ENCODE measurements around the gene IL10RA. TPM values are rescaled to one million over a fixed set of nuclear protein-coding genes. Genes with fewer than 3 reads are reported as not detected.

IL10RA gene
- polyA plus RNA-seq, 1 donor, result 8.6 TPM

- Histone ChIP-seq H3K4me1 (ENCODE audit: control insufficient read depth, insufficient read depth, low read length) (no peaks in the 10 kb centered on the region), H3K36me3 (ENCODE audit: control insufficient read depth, insufficient read depth, low read length) (no peaks in the 10 kb centered on the region), H3K4me3 (ENCODE audit: low read length) (no peak overlapping the region), H3K9me3 (ENCODE audit: control insufficient read depth, low read depth, low read length) (no peaks in the 10 kb centered on the region), H3K27me3 (ENCODE audit: control insufficient read depth, insufficient read depth, low read length) (no peaks in the 10 kb centered on the region), H3K27ac (ENCODE audit: low read length) (no peak overlapping the region)
- 93% methylated on average over 6 of the region's 10 CpGs for WGBS (ENCODE audit: insufficient coverage, low lambda C conversion rate)
- no peak for DNase-seq
Observed at GRCh38 chr11:117961896-117962295, 24.3 kb upstream of the IL10RA start.

GRCh38 chr11:117962826-117963225, 23.4 kb upstream of the IL10RA start:
- Histone ChIP-seq H3K27ac (ENCODE audit: low read length) (no peak overlapping the region), H3K9me3 (ENCODE audit: control insufficient read depth, low read depth, low read length) (no peaks in the 10 kb centered on the region), H3K36me3 (ENCODE audit: control insufficient read depth, insufficient read depth, low read length) (no peaks in the 10 kb centered on the region), H3K4me3 (ENCODE audit: low read length) (no peak overlapping the region), H3K4me1 (ENCODE audit: control insufficient read depth, insufficient read depth, low read length) (no peaks in the 10 kb centered on the region), H3K27me3 (ENCODE audit: control insufficient read depth, insufficient read depth, low read length) (no peaks in the 10 kb centered on the region)
- WGBS (ENCODE audit: insufficient coverage, low lambda C conversion rate), result 100% methylated on average over 2 of the region's 3 CpGs
- no peak for DNase-seq

- Histone ChIP-seq H3K36me3 (ENCODE audit: control insufficient read depth, insufficient read depth, low read length) (no peaks in the 10 kb centered on the region), H3K27ac (ENCODE audit: low read length) (no peak overlapping the region), H3K4me3 (ENCODE audit: low read length) (no peak overlapping the region), H3K27me3 (ENCODE audit: control insufficient read depth, insufficient read depth, low read length) (no peaks in the 10 kb centered on the region), H3K4me1 (ENCODE audit: control insufficient read depth, insufficient read depth, low read length) (no peaks in the 10 kb centered on the region), H3K9me3 (ENCODE audit: control insufficient read depth, low read depth, low read length) (no peaks in the 10 kb centered on the region)
- WGBS (ENCODE audit: insufficient coverage, low lambda C conversion rate), result no CpG with 5 or more reads among the region's 8 CpGs
- no peak for DNase-seq
Observed at GRCh38 chr11:117966908-117967307, 19.3 kb upstream of the IL10RA start.

GRCh38 chr11:117969160-117969991, 16.8 kb upstream of the IL10RA start:
- Histone ChIP-seq H3K9me3 (ENCODE audit: control insufficient read depth, low read depth, low read length) (no peaks in the 10 kb centered on the region), H3K4me3 (ENCODE audit: low read length) (no peak overlapping the region), H3K4me1 (ENCODE audit: control insufficient read depth, insufficient read depth, low read length) (peaks cover 9% of the 10 kb centered on the region), H3K27me3 (ENCODE audit: control insufficient read depth, insufficient read depth, low read length) (no peaks in the 10 kb centered on the region), H3K36me3 (ENCODE audit: control insufficient read depth, insufficient read depth, low read length) (no peaks in the 10 kb centered on the region), H3K27ac (ENCODE audit: low read length) (no peak overlapping the region)
- no CpG with 5 or more reads among the region's 5 CpGs for WGBS (ENCODE audit: insufficient coverage, low lambda C conversion rate)
- no peak for DNase-seq

- Histone ChIP-seq H3K4me3 (ENCODE audit: low read length) (no peak overlapping the region), H3K27ac (ENCODE audit: low read length) (no peak overlapping the region), H3K4me1 (ENCODE audit: control insufficient read depth, insufficient read depth, low read length) (peaks cover 9% of the 10 kb centered on the region), H3K9me3 (ENCODE audit: control insufficient read depth, low read depth, low read length) (no peaks in the 10 kb centered on the region), H3K36me3 (ENCODE audit: control insufficient read depth, insufficient read depth, low read length) (no peaks in the 10 kb centered on the region), H3K27me3 (ENCODE audit: control insufficient read depth, insufficient read depth, low read length) (no peaks in the 10 kb centered on the region)
- no peak for DNase-seq
- WGBS (ENCODE audit: insufficient coverage, low lambda C conversion rate), result no CpG with 5 or more reads among the region's 4 CpGs
Observed at GRCh38 chr11:117970400-117971024, 15.7 kb upstream of the IL10RA start.

GRCh38 chr11:117972044-117972443, 14.2 kb upstream of the IL10RA start:
- peaks cover 9% of the 10 kb centered on the region for H3K4me1 ChIP-seq (ENCODE audit: control insufficient read depth, insufficient read depth, low read length)
- H3K4me3 ChIP-seq (ENCODE audit: low read length), result no peak overlapping the region
- no peak for DNase-seq
- H3K9me3 ChIP-seq (ENCODE audit: control insufficient read depth, low read depth, low read length), result no peaks in the 10 kb centered on the region
- no peak overlapping the region for H3K27ac ChIP-seq (ENCODE audit: low read length)
- 100% methylated on average over 2 of the region's 10 CpGs for WGBS (ENCODE audit: insufficient coverage, low lambda C conversion rate)
- H3K27me3 ChIP-seq (ENCODE audit: control insufficient read depth, insufficient read depth, low read length), result no peaks in the 10 kb centered on the region
- H3K36me3 ChIP-seq (ENCODE audit: control insufficient read depth, insufficient read depth, low read length), result no peaks in the 10 kb centered on the region

GRCh38 chr11:117972629-117973502, 13.3 kb upstream of the IL10RA start:
- peaks cover 9% of the 10 kb centered on the region for H3K4me1 ChIP-seq (ENCODE audit: control insufficient read depth, insufficient read depth, low read length)
- peak in 1 of 2 donors; percentile 41 for DNase-seq
- WGBS (ENCODE audit: insufficient coverage, low lambda C conversion rate), result no CpG with 5 or more reads among the region's 9 CpGs
- H3K9me3 ChIP-seq (ENCODE audit: control insufficient read depth, low read depth, low read length), result no peaks in the 10 kb centered on the region
- H3K4me3 ChIP-seq (ENCODE audit: low read length), result no peak overlapping the region
- H3K36me3 ChIP-seq (ENCODE audit: control insufficient read depth, insufficient read depth, low read length), result no peaks in the 10 kb centered on the region
- H3K27ac ChIP-seq (ENCODE audit: low read length), result no peak overlapping the region
- no peaks in the 10 kb centered on the region for H3K27me3 ChIP-seq (ENCODE audit: control insufficient read depth, insufficient read depth, low read length)

- no peaks in the 10 kb centered on the region for H3K9me3 ChIP-seq (ENCODE audit: control insufficient read depth, low read depth, low read length)
- DNase-seq, result peak in 1 of 2 donors; percentile 36
- no peaks in the 10 kb centered on the region for H3K27me3 ChIP-seq (ENCODE audit: control insufficient read depth, insufficient read depth, low read length)
- no peak overlapping the region for H3K27ac ChIP-seq (ENCODE audit: low read length)
- peaks cover 9% of the 10 kb centered on the region for H3K4me1 ChIP-seq (ENCODE audit: control insufficient read depth, insufficient read depth, low read length)
- 80% methylated on average over 1 of the region's 4 CpGs for WGBS (ENCODE audit: insufficient coverage, low lambda C conversion rate)
- no peak overlapping the region for H3K4me3 ChIP-seq (ENCODE audit: low read length)
- no peaks in the 10 kb centered on the region for H3K36me3 ChIP-seq (ENCODE audit: control insufficient read depth, insufficient read depth, low read length)
Observed at GRCh38 chr11:117973503-117973860, 12.7 kb upstream of the IL10RA start.

GRCh38 chr11:117976445-117976844, 9.7 kb upstream of the IL10RA start:
- no peaks in the 10 kb centered on the region for H3K27me3 ChIP-seq (ENCODE audit: control insufficient read depth, insufficient read depth, low read length)
- H3K4me1 ChIP-seq (ENCODE audit: control insufficient read depth, insufficient read depth, low read length), result peaks cover 9% of the 10 kb centered on the region
- no peaks in the 10 kb centered on the region for H3K36me3 ChIP-seq (ENCODE audit: control insufficient read depth, insufficient read depth, low read length)
- H3K9me3 ChIP-seq (ENCODE audit: control insufficient read depth, low read depth, low read length), result no peaks in the 10 kb centered on the region
- WGBS (ENCODE audit: insufficient coverage, low lambda C conversion rate), result no CpG with 5 or more reads among the region's 4 CpGs
- no peak overlapping the region for H3K27ac ChIP-seq (ENCODE audit: low read length)
- DNase-seq, result no peak
- no peak overlapping the region for H3K4me3 ChIP-seq (ENCODE audit: low read length)

GRCh38 chr11:117977029-117977428, 9.2 kb upstream of the IL10RA start:
- H3K9me3 ChIP-seq (ENCODE audit: control insufficient read depth, low read depth, low read length), result no peaks in the 10 kb centered on the region
- WGBS (ENCODE audit: insufficient coverage, low lambda C conversion rate), result no CpG with 5 or more reads among the region's 5 CpGs
- no peak overlapping the region for H3K27ac ChIP-seq (ENCODE audit: low read length)
- H3K27me3 ChIP-seq (ENCODE audit: control insufficient read depth, insufficient read depth, low read length), result no peaks in the 10 kb centered on the region
- H3K36me3 ChIP-seq (ENCODE audit: control insufficient read depth, insufficient read depth, low read length), result no peaks in the 10 kb centered on the region
- H3K4me1 ChIP-seq (ENCODE audit: control insufficient read depth, insufficient read depth, low read length), result peaks cover 9% of the 10 kb centered on the region
- H3K4me3 ChIP-seq (ENCODE audit: low read length), result no peak overlapping the region
- DNase-seq, result no peak

Measured in large intestine (tissue), 3 donors.